CD14-positive monocyte (primary cell): ENCODE results near the gene MAD1L1. TPM values are rescaled to one million over a fixed set of nuclear protein-coding genes. Genes with fewer than 3 reads are reported as not detected.
A peak's percentile ranks its signal among the peaks of the same experiment; 100 is the strongest.

Experiments
- DNase-seq, 3 donors: peaks; one replicate each; pipeline ENCODE4 v3.0.0-alpha.2; 2011 to 2022
- H2AFZ ChIP-seq: 2 replicates; pipeline ENCODE4 v1.6.0; 2012; ENCODE audit warnings: mild to moderate bottlenecking, low read depth, low read length, inconsistent platforms; ENCODE audit not compliant: insufficient read depth, poor library complexity, severe bottlenecking
- H3K27ac ChIP-seq, 2 donors: 1 replicate in 1 of 2; 2 replicates in 1 of 2; pipeline ENCODE4 v1.5.1; 2012 to 2013; ENCODE audit warnings: low read length in 2 of 2, control low read depth in 1 of 2, inconsistent platforms in 1 of 2, low read depth in 1 of 2, mild to moderate bottlenecking in 1 of 2
- H3K27me3 ChIP-seq, 2 donors: one replicate each; pipeline versions ENCODE4 v1.6.0 to v1.6.1; 2011 to 2013; ENCODE audit warnings: low read length in 2 of 2; ENCODE audit not compliant: control insufficient read depth in 2 of 2, insufficient read depth in 2 of 2
- H3K36me3 ChIP-seq, 2 donors: replicated peaks in 1 of 2; 1 replicate in 1 of 2; 2 replicates in 1 of 2; pipeline versions ENCODE4 v1.5.1 to v1.6.1; 2012 to 2013; ENCODE audit warnings: low read length in 2 of 2, control low read depth in 1 of 2, inconsistent platforms in 1 of 2, mild to moderate bottlenecking in 1 of 2; ENCODE audit not compliant: insufficient read depth in 2 of 2, control insufficient read depth in 1 of 2
- H3K4me1 ChIP-seq, 2 donors: 1 replicate in 1 of 2; 2 replicates in 1 of 2; pipeline versions ENCODE4 v1.5.1 to v1.6.1; 2012 to 2013; ENCODE audit warnings: low read length in 2 of 2, control low read depth in 1 of 2, inconsistent platforms in 1 of 2, mild to moderate bottlenecking in 1 of 2, moderate library complexity in 1 of 2; ENCODE audit not compliant: insufficient read depth in 2 of 2, control insufficient read depth in 1 of 2
- H3K4me2 ChIP-seq: replicated peaks from 2 replicates; pipeline ENCODE3; 2012; ENCODE audit warnings: low read length, moderate library complexity, mild to moderate bottlenecking; ENCODE audit not compliant: poor library complexity, severe bottlenecking; ENCODE audit errors: extremely low read depth
- H3K4me3 ChIP-seq, 3 experiments: fragments of 200-600 bp in 1 of 3; sonication (generic) in 1 of 3; replicated peaks in 1 of 3; 1 replicate in 2 of 3; 2 replicates in 1 of 3; pipeline ENCODE4 v1.5.1; 2011 to 2013; ENCODE audit warnings: low read length in 3 of 3, mild to moderate bottlenecking in 3 of 3, control low read depth in 2 of 3, low read depth in 2 of 3, inconsistent platforms in 1 of 3, moderate library complexity in 1 of 3
- H3K79me2 ChIP-seq: 2 replicates; pipeline ENCODE4 v1.6.0; 2012; ENCODE audit warnings: mild to moderate bottlenecking, control low read depth, inconsistent platforms, low read length, moderate library complexity; ENCODE audit not compliant: insufficient read depth
- H3K9ac ChIP-seq: 2 replicates; pipeline ENCODE4 v1.6.0; 2017; ENCODE audit warnings: low read length, mild to moderate bottlenecking; ENCODE audit not compliant: insufficient read depth, poor library complexity, severe bottlenecking
- H3K9me3 ChIP-seq, 2 donors: replicated peaks in 1 of 2; 1 replicate in 1 of 2; 2 replicates in 1 of 2; pipeline versions ENCODE4 v1.5.1 to v1.6.1; 2012 to 2013; ENCODE audit warnings: low read length in 2 of 2, control low read depth in 1 of 2; ENCODE audit not compliant: control insufficient read depth in 1 of 2, insufficient read depth in 1 of 2
- H4K20me1 ChIP-seq: 2 replicates; pipeline ENCODE4 v1.6.0; 2012; ENCODE audit warnings: mild to moderate bottlenecking, low read length, control low read depth, moderate library complexity; ENCODE audit not compliant: insufficient read depth
- H3K27ac Mint-ChIP-seq, 7 donors: one replicate each; pipeline ENCODE4 v1.8.0; 2020; ENCODE audit warnings: mild to moderate bottlenecking in 7 of 7, mixed read lengths in 7 of 7, moderate library complexity in 6 of 7, inconsistent platforms in 2 of 7
- H3K27me3 Mint-ChIP-seq, 3 donors: one replicate each; pipeline ENCODE4 v1.8.0; 2021 to 2022; ENCODE audit warnings: low read depth in 3 of 3, mild to moderate bottlenecking in 3 of 3, mixed read lengths in 3 of 3, moderate library complexity in 3 of 3, inconsistent platforms in 1 of 3
- H3K36me3 Mint-ChIP-seq, 2 donors: one replicate each; pipeline ENCODE4 v1.8.0; 2020; ENCODE audit warnings: mixed read lengths in 2 of 2, inconsistent platforms in 1 of 2, mild to moderate bottlenecking in 1 of 2
- H3K4me1 Mint-ChIP-seq: one replicate; pipeline ENCODE4 v1.8.0; 2020; ENCODE audit warnings: mild to moderate bottlenecking, mixed read lengths
- H3K4me3 Mint-ChIP-seq, 2 donors: one replicate each; pipeline ENCODE4 v1.8.0; 2020; ENCODE audit warnings: mild to moderate bottlenecking in 2 of 2, mixed read lengths in 2 of 2, moderate library complexity in 1 of 2
- H3K9me3 Mint-ChIP-seq, 7 donors: one replicate each; pipeline ENCODE4 v1.8.0; 2020 to 2022; ENCODE audit warnings: mixed read lengths in 7 of 7, mild to moderate bottlenecking in 6 of 7, moderate library complexity in 6 of 7, inconsistent platforms in 2 of 7
- CTCF ChIP-seq: fragments of 200-600 bp; IDR thresholded peaks from one replicate; pipeline ENCODE4 v1.8.0; 2022; ENCODE audit warnings: antibody characterized with exemption, mild to moderate bottlenecking
- WGBS: methylation state at CpG from one replicate; pipeline ENCODE4 v1.1.5; 2013; ENCODE audit warnings: missing lambda C conversion rate; ENCODE audit not compliant: insufficient coverage; 5-methylcytosine and 5-hydroxymethylcytosine counted together
- intact Hi-C, 2 donors: fragments of 100-400 bp; cut with micrococcal nuclease; formaldehyde crosslinking; loops; one replicate each; pipeline versions ENCODE4 v1.15.0 to v1.15.1; 2023
- polyA plus RNA-seq, 3 donors: library from polyadenylated mRNA; depleted of rRNA in 1 of 3; unstranded in 2 of 3; stranded (reverse) in 1 of 3; fragments of 300-500 nt in 2 of 3; fragments of >200 nt in 1 of 3; fragmentation: Illumina TruSeq in 2 of 3; gene quantifications; 1 replicate in 2 of 3; 2 replicates in 1 of 3; pipeline ENCODE4 v1.2.3, GENCODE V29; 2012 to 2021

Gene MAD1L1
- polyA plus RNA-seq, 3 donors: 22.0 to 39.4 (median 33.2) TPM

GRCh38 chr7:2213551-2214215 is 19.1 kb downstream of the MAD1L1 start:
- H4K20me1 ChIP-seq: peaks cover 3% of the 10 kb centered on the region
- Mint-ChIP-seq H3K4me3 (no peak overlapping the region), H3K27ac (peak overlapping the region in 1 of 7 donors; percentile 12), H3K27me3 (peaks cover 0 to 2% (median 0%) of the 10 kb centered on the region in 3 donors), H3K4me1 (no peaks in the 10 kb centered on the region), H3K36me3 (peaks cover 88 to 98% of the 10 kb centered on the region in 2 donors), H3K9me3 (peaks cover 0 to 7% (median 2%) of the 10 kb centered on the region in 7 donors)
- no peak overlapping the region for H3K27ac ChIP-seq
- H3K9ac ChIP-seq: no peak overlapping the region
- intact Hi-C loops: no loop called here
- H3K4me2 ChIP-seq: no peak overlapping the region
- no peaks in the 10 kb centered on the region for H3K4me1 ChIP-seq
- no peak for DNase-seq
- H3K36me3 ChIP-seq: peaks cover 89 to 98% of the 10 kb centered on the region in 2 donors
- no peak overlapping the region for H3K4me3 ChIP-seq
- 99% methylated on average over 15 of the region's 15 CpGs for WGBS
- TF ChIP-seq CTCF: no peak
- no peak overlapping the region for H2AFZ ChIP-seq
- H3K79me2 ChIP-seq: no peaks in the 10 kb centered on the region
- H3K9me3 ChIP-seq: no peaks in the 10 kb centered on the region
- H3K27me3 ChIP-seq: no peaks in the 10 kb centered on the region

GRCh38 chr7:2212906-2213305 is 19.8 kb downstream of the MAD1L1 start:
- Histone ChIP-seq H3K9me3 (no peaks in the 10 kb centered on the region), H2AFZ (no peak overlapping the region), H3K9ac (no peak overlapping the region), H3K36me3 (peaks cover 89 to 98% of the 10 kb centered on the region in 2 donors), H3K27ac (no peak overlapping the region), H3K79me2 (no peaks in the 10 kb centered on the region), H3K4me3 (no peak overlapping the region), H3K27me3 (no peaks in the 10 kb centered on the region), H3K4me2 (no peak overlapping the region), H3K4me1 (no peaks in the 10 kb centered on the region), H4K20me1 (peaks cover 3% of the 10 kb centered on the region)
- intact Hi-C loops: no loop called here
- WGBS: 94% methylated on average over 10 of the region's 10 CpGs
- no peak for DNase-seq
- no peaks in the 10 kb centered on the region for H3K4me1 Mint-ChIP-seq
- H3K9me3 Mint-ChIP-seq: peaks cover 0 to 7% (median 2%) of the 10 kb centered on the region in 7 donors
- H3K27me3 Mint-ChIP-seq: peaks cover 0 to 2% (median 0%) of the 10 kb centered on the region in 3 donors
- no peak for TF ChIP-seq CTCF
- no peak overlapping the region for H3K4me3 Mint-ChIP-seq
- peaks cover 88 to 98% of the 10 kb centered on the region in 2 donors for H3K36me3 Mint-ChIP-seq
- H3K27ac Mint-ChIP-seq: peak overlapping the region in 1 of 7 donors; percentile 12
